ENCODE results near the gene MYL11.

DNA sequence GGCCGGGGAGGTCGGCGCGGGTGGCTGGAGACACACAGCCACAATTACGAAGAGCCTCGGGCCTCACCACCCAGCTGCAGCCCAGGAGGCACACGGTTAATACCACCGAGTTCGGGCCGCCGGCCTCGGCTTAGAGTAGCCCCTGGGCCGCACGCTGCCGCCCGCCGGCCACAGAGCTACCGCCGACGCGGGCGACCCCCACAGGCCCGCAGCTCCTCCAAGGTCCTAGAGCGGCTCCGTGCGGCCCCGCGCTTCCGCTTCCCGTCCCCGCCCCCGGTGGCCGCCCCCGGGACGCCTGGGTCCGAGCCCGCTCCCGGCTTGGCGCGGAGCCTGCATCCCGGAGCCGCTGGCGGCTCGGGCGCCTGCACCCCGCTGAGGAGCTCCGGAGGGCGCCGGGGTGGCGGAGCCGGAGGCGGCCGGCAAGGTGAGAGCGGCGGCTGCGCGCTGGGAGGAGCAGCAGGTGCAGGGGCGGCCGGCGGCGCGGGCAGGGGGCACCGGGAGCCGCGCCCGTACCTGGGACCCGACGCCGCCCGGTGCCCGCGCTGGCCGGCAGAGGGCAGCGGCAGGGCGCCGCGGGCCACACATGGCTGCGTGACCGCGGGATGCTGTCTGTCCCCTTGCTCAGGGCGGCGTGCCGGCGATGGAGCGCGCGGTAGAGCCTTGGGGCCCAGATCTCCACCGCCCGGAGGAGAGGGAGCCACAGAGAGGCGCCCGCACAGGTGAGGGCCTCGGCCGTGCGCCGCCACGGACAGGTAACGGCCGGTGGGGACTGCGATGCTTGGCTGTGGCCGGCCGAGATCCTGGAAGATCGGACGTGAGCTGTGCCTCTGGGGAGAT lies 20.8 kb downstream of the MYL11 start, which contains the start of gene ZNF48:
- TF ChIP-seq, protein P1, sequence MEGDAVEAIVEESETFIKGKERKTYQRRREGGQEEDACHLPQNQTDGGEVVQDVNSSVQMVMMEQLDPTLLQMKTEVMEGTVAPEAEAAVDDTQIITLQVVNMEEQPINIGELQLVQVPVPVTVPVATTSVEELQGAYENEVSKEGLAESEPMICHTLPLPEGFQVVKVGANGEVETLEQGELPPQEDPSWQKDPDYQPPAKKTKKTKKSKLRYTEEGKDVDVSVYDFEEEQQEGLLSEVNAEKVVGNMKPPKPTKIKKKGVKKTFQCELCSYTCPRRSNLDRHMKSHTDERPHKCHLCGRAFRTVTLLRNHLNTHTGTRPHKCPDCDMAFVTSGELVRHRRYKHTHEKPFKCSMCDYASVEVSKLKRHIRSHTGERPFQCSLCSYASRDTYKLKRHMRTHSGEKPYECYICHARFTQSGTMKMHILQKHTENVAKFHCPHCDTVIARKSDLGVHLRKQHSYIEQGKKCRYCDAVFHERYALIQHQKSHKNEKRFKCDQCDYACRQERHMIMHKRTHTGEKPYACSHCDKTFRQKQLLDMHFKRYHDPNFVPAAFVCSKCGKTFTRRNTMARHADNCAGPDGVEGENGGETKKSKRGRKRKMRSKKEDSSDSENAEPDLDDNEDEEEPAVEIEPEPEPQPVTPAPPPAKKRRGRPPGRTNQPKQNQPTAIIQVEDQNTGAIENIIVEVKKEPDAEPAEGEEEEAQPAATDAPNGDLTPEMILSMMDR (IDR thresholded peaks at IDR 0.05; ENCODE audit: low read depth, low read length) = peak; percentile 15
- TF ChIP-seq POLR2A (IDR thresholded peaks at IDR 0.05; ENCODE audit: extremely low read depth, insufficient read length) = peak; percentile 57
- TF ChIP-seq, protein P2, sequence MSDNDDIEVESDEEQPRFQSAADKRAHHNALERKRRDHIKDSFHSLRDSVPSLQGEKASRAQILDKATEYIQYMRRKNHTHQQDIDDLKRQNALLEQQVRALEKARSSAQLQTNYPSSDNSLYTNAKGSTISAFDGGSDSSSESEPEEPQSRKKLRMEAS (IDR thresholded peaks at IDR 0.05; ENCODE audit: low read depth, low read length) = peak; percentile 78

All from NB4 (cell line).